Measurements from ENCODE around the gene SCAMP5. TPM values are rescaled to one million over a fixed set of nuclear protein-coding genes. Genes with fewer than 3 reads are reported as not detected.

SCAMP5 gene
- total and polyA plus RNA-seq, 2 of the 13 experiments (the other 11 are each of a cell fraction or from before 2014, with no cell fraction given), result 34.3 to 49.0 TPM

DNA sequence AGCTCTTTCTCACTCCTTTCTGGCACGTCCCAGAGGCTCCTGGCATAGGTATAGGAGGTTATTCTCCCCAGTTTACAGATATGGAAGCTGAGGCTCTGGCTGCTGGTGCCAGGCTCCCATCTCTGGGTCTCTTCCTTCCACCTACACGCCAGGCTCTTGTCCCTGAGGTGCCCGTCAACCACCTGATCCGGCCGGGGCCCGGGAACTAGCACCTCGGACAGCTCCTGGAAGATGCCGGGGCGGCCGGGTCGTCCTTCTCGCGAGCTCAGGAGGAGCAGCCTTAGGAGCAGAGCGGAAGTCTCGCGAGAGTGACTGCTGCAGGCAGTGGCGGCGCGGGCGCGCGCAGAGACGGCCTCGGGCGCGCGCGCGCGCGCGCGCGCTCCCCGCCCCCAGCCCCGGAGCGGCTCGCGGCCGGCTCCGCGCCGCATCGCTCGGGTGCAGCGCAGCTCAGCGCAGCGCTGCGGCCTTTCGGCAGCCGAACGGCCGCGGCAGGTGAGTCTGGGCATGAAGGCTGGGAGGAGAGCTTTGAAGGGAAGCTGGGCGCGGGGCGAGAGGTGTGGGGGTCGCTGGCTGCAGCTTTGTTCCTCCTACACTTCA, at the start of gene SCAMP5 (continued):
- TF ChIP-seq ATAD3A (CRISPR knock-in tag; IDR thresholded peaks at IDR 0.05), result 0 out of 2 replicates have a peak, but pooled peaks have one; percentile 61
- no peak for TF ChIP-seq HHEX (CRISPR knock-in tag; IDR thresholded peaks at IDR 0.05)
- no peak for TF ChIP-seq SNRNP70 (IDR thresholded peaks at IDR 0.05; ENCODE audit: low read depth, low read length)
- TF ChIP-seq ZNF24 (IDR thresholded peaks at IDR 0.05), result no peak
- TF ChIP-seq EED (CRISPR knock-in tag; IDR thresholded peaks at IDR 0.05), result no peak; the same call in 1 of the 2 replicates
- peak; percentile 81 for TF ChIP-seq ZFY (CRISPR knock-in tag; IDR thresholded peaks at IDR 0.05)
- peak; percentile 84; the same call in 1 of the 2 replicates for TF ChIP-seq ZNF589 (CRISPR knock-in tag; conservative IDR thresholded peaks at IDR 0.05)
- no peak for TF ChIP-seq ZNF556 (CRISPR knock-in tag; IDR thresholded peaks at IDR 0.05; ENCODE audit: borderline replicate concordance)
- TF ChIP-seq ZBTB20 (CRISPR knock-in tag; IDR thresholded peaks at IDR 0.05; ENCODE audit: borderline replicate concordance, low read depth), result peak; percentile 86; the same call in 1 of the 2 replicates
- TF ChIP-seq ZNF446 (CRISPR knock-in tag; IDR thresholded peaks at IDR 0.05), result 0 out of 2 replicates have a peak, but pooled peaks have one; percentile 69
- TF ChIP-seq ZXDC (CRISPR knock-in tag; IDR thresholded peaks at IDR 0.05), result 0 out of 2 replicates have a peak, but pooled peaks have one; percentile 30
- TF ChIP-seq MXD4 (CRISPR knock-in tag; IDR thresholded peaks at IDR 0.05), result peak; percentile 45; the same call in 1 of the 2 replicates
- TF ChIP-seq MAZ (IDR thresholded peaks at IDR 0.05; ENCODE audit: borderline replicate concordance, low read depth, low read length), result peak; percentile 50; the same call in 1 of the 2 replicates
- TF ChIP-seq MAZ (CRISPR knock-in tag; IDR thresholded peaks at IDR 0.05; ENCODE audit: low read depth), result peak; percentile 48; the same call in 1 of the 2 replicates
- TF ChIP-seq KMT2A (CRISPR knock-in tag; IDR thresholded peaks at IDR 0.05), result peak; percentile 49; the same call in 1 of the 2 replicates
- peak; percentile 40 for TF ChIP-seq ZNF143 (CRISPR knock-in tag; IDR thresholded peaks at IDR 0.05)
- TF ChIP-seq GMEB2 (CRISPR knock-in tag; IDR thresholded peaks at IDR 0.05; ENCODE audit: low read depth), result no peak
- TF ChIP-seq XBP1 (CRISPR knock-in tag; IDR thresholded peaks at IDR 0.05), result no peak
- peak; percentile 84 for TF ChIP-seq ZNF274 (CRISPR knock-in tag; IDR thresholded peaks at IDR 0.05)
- TF ChIP-seq MYNN (CRISPR knock-in tag; IDR thresholded peaks at IDR 0.05; ENCODE audit: low read depth), result peak; percentile 92; the same call in 1 of the 2 replicates
- peak; percentile 91; the same call in 1 of the 2 replicates for TF ChIP-seq TGIF2 (CRISPR knock-in tag; IDR thresholded peaks at IDR 0.05)
- 0 out of 2 replicates have a peak, but pooled peaks have one; percentile 37 for TF ChIP-seq ZKSCAN8 (CRISPR knock-in tag; IDR thresholded peaks at IDR 0.05; ENCODE audit: borderline replicate concordance)
- no peak for TF ChIP-seq ZNF484 (CRISPR knock-in tag; IDR thresholded peaks at IDR 0.05; ENCODE audit: borderline replicate concordance, low read depth)
- 0 out of 2 replicates have a peak, but pooled peaks have one; percentile 84 for TF ChIP-seq HBP1 (CRISPR knock-in tag; IDR thresholded peaks at IDR 0.05; ENCODE audit: low read depth)
- TF ChIP-seq, protein P1, sequence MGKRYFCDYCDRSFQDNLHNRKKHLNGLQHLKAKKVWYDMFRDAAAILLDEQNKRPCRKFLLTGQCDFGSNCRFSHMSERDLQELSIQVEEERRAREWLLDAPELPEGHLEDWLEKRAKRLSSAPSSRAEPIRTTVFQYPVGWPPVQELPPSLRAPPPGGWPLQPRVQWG (CRISPR knock-in tag; IDR thresholded peaks at IDR 0.05; ENCODE audit: borderline replicate concordance, low read depth), result no peak

Measured in HepG2 (cell line).